H1 (cell line): ENCODE results near the gene CSRP1. TPM values are rescaled to one million over a fixed set of nuclear protein-coding genes. Genes with fewer than 3 reads are reported as not detected.

ENCODE experiments used
- CTCF ChIA-PET: fragments of 300-600 bp; sonication (Branson Sonifier 250); formaldehyde crosslinking; loops from one replicate; lab custom pipeline; 2021; ENCODE audit not compliant: partially characterized antibody; lab: Charles Lee
- POLR2A ChIA-PET: fragments of 300-600 bp; sonication (Branson Sonifier 250); formaldehyde crosslinking; loops from one replicate; lab custom pipeline; 2021; ENCODE audit warnings: inconsistent platforms; ENCODE audit not compliant: partially characterized antibody; lab: Charles Lee
- DNase-seq, 2 experiments: peaks; one replicate each; pipeline versions ENCODE4 v3.0.0 to v3.0.0-alpha.2; 2010 to 2022; ENCODE audit warnings: low spot score in 2 of 2, low read depth in 1 of 2, mixed read lengths in 1 of 2
- FAIRE-seq: peaks from 2 replicates; lab custom pipeline; 2011; peaks lifted over from hg19 to GRCh38; lab: Jason Lieb, UNC
- H2AFZ ChIP-seq: 2 replicates; pipeline ENCODE4 v1.8.1; 2012; ENCODE audit warnings: low read length, inconsistent platforms
- H2AK5ac ChIP-seq: 2 replicates; pipeline ENCODE4 v1.6.1; 2013; ENCODE audit warnings: low read depth, low read length
- H2BK120ac ChIP-seq: replicated peaks from 2 replicates; pipeline ENCODE3; 2013; ENCODE audit warnings: low read depth, low read length, inconsistent platforms
- H2BK12ac ChIP-seq: 2 replicates; pipeline ENCODE4 v1.6.1; 2013; ENCODE audit warnings: low read depth, low read length
- H2BK15ac ChIP-seq: 2 replicates; pipeline ENCODE4 v1.6.1; 2013; ENCODE audit warnings: low read length
- H2BK20ac ChIP-seq: 2 replicates; pipeline ENCODE4 v1.6.1; 2013; ENCODE audit warnings: low read length
- H2BK5ac ChIP-seq: 2 replicates; pipeline ENCODE4 v1.6.1; 2013; ENCODE audit warnings: low read depth, low read length
- H3K14ac ChIP-seq: 2 replicates; pipeline ENCODE4 v1.6.1; 2013; ENCODE audit warnings: inconsistent platforms; ENCODE audit not compliant: insufficient read length
- H3K18ac ChIP-seq: 2 replicates; pipeline ENCODE4 v1.6.1; 2013; ENCODE audit warnings: low read length; ENCODE audit errors: extremely low read depth
- H3K23ac ChIP-seq: 2 replicates; pipeline ENCODE4 v1.6.1; 2013; ENCODE audit warnings: inconsistent platforms; ENCODE audit not compliant: insufficient read length
- H3K23me2 ChIP-seq: 2 replicates; pipeline ENCODE4 v1.6.1; 2013; ENCODE audit warnings: low read depth, low read length
- H3K27ac ChIP-seq: 2 replicates; pipeline ENCODE4 v1.6.1; 2011; ENCODE audit warnings: low read depth, low read length, inconsistent platforms
- H3K27me3 ChIP-seq, 4 experiments: replicated peaks in 1 of 4; 1 replicate in 1 of 4; 2 replicates in 3 of 4; pipeline versions ENCODE4 v1.6.1 to v1.8.1; 2011 to 2013; ENCODE audit warnings: low read length in 3 of 4, mild to moderate bottlenecking in 3 of 4, inconsistent platforms in 2 of 4, mixed read lengths in 2 of 4, moderate library complexity in 1 of 4; ENCODE audit not compliant: control insufficient read depth in 3 of 4, insufficient read depth in 3 of 4; ENCODE audit errors: extremely low read depth in 1 of 4
- H3K36me3 ChIP-seq, 4 experiments: 2 replicates each; pipeline versions ENCODE4 v1.6.1 to v1.8.1; 2011 to 2013; ENCODE audit warnings: mild to moderate bottlenecking in 4 of 4, low read length in 3 of 4, moderate library complexity in 2 of 4, control low read depth in 1 of 4, inconsistent platforms in 1 of 4; ENCODE audit not compliant: insufficient read depth in 4 of 4, control insufficient read depth in 2 of 4
- H3K4ac ChIP-seq: replicated peaks from 2 replicates; pipeline ENCODE3; 2013; ENCODE audit warnings: low read length, low read depth, mixed read lengths, inconsistent platforms; ENCODE audit not compliant: insufficient read length
- H3K4me1 ChIP-seq, 4 experiments: replicated peaks in 1 of 4; 1 replicate in 1 of 4; 2 replicates in 3 of 4; pipeline versions ENCODE4 v1.6.1 to v1.8.1; 2011 to 2013; ENCODE audit warnings: low read length in 3 of 4, inconsistent platforms in 2 of 4, mixed read lengths in 1 of 4; ENCODE audit not compliant: insufficient read depth in 4 of 4, control insufficient read depth in 3 of 4
- H3K4me2 ChIP-seq, 2 experiments: 2 replicates each; pipeline versions ENCODE4 v1.6.1 to v1.8.1; 2011 to 2013; ENCODE audit warnings: low read depth in 2 of 2, low read length in 2 of 2, control low read depth in 1 of 2, inconsistent platforms in 1 of 2, mild to moderate bottlenecking in 1 of 2; ENCODE audit not compliant: insufficient read depth in 1 of 2
- H3K4me3 ChIP-seq, 4 experiments: fragments of 200-600, 300-600 bp in 1 of 4; sonication (generic), shearing (Covaris generic), sonication (Bioruptor Twin) in 1 of 4; 2 replicates each; pipeline versions ENCODE4 v1.5.1 to v1.8.1; 2011 to 2016; ENCODE audit warnings: low read length in 4 of 4, low read depth in 3 of 4, control low read depth in 2 of 4, inconsistent platforms in 2 of 4, mild to moderate bottlenecking in 2 of 4, mixed read lengths in 1 of 4, moderate library complexity in 1 of 4; ENCODE audit not compliant: insufficient read depth in 2 of 4; ENCODE audit errors: extremely low read depth in 1 of 4
- H3K56ac ChIP-seq: replicated peaks from 2 replicates; pipeline ENCODE3; 2013; ENCODE audit warnings: low read depth, mild to moderate bottlenecking, mixed read lengths, low read length, inconsistent platforms; ENCODE audit not compliant: insufficient read length
- H3K79me1 ChIP-seq: 2 replicates; pipeline ENCODE4 v1.6.1; 2013; ENCODE audit warnings: low read depth, low read length, control low read depth
- H3K79me2 ChIP-seq, 2 experiments: 2 replicates each; pipeline versions ENCODE4 v1.6.1 to v1.8.1; 2012 to 2013; ENCODE audit warnings: low read length in 2 of 2, mild to moderate bottlenecking in 2 of 2, inconsistent platforms in 1 of 2; ENCODE audit not compliant: insufficient read depth in 2 of 2, control insufficient read depth in 1 of 2
- H3K9ac ChIP-seq, 4 experiments: replicated peaks in 1 of 4; 1 replicate in 1 of 4; 2 replicates in 3 of 4; pipeline versions ENCODE4 v1.6.1 to v1.8.1; 2011 to 2013; ENCODE audit warnings: low read depth in 3 of 4, low read length in 3 of 4, control low read depth in 2 of 4, mild to moderate bottlenecking in 2 of 4, moderate library complexity in 2 of 4, inconsistent platforms in 1 of 4; ENCODE audit errors: extremely low read depth in 1 of 4
- H3K9me3 ChIP-seq, 2 experiments: 2 replicates each; pipeline versions ENCODE4 v1.6.1 to v1.8.1; 2012 to 2013; ENCODE audit warnings: mild to moderate bottlenecking in 2 of 2, moderate library complexity in 2 of 2, control low read depth in 1 of 2, inconsistent platforms in 1 of 2, low read depth in 1 of 2, low read length in 1 of 2, mixed read lengths in 1 of 2; ENCODE audit not compliant: insufficient read depth in 2 of 2
- H4K20me1 ChIP-seq, 2 experiments: replicated peaks in 1 of 2; 2 replicates each; pipeline versions ENCODE3 to v1.8.1; 2011 to 2013; ENCODE audit warnings: inconsistent platforms in 2 of 2, low read length in 2 of 2, mild to moderate bottlenecking in 1 of 2; ENCODE audit not compliant: insufficient read depth in 2 of 2, control insufficient read depth in 1 of 2
- H4K5ac ChIP-seq: 2 replicates; pipeline ENCODE4 v1.6.1; 2013; ENCODE audit warnings: low read length, low read depth, mixed read lengths, inconsistent platforms; ENCODE audit not compliant: insufficient read length
- H4K8ac ChIP-seq: 2 replicates; pipeline ENCODE4 v1.8.0; 2013; ENCODE audit warnings: mild to moderate bottlenecking, moderate library complexity, low read length, inconsistent platforms; ENCODE audit not compliant: insufficient read depth; ENCODE audit errors: extremely low read depth
- H4K91ac ChIP-seq: replicated peaks from 2 replicates; pipeline ENCODE3; 2013; ENCODE audit warnings: low read length, mixed read lengths, inconsistent platforms; ENCODE audit not compliant: insufficient read length
- BCL11A ChIP-seq, 2 experiments: IDR thresholded peaks; one replicate each; pipeline ENCODE4 v1.6.1; 2011; ENCODE audit warnings: low read depth in 2 of 2, low read length in 2 of 2, mild to moderate bottlenecking in 2 of 2
- POU5F1 ChIP-seq: IDR thresholded peaks from 2 replicates; pipeline ENCODE4 v1.6.1; 2011; ENCODE audit warnings: low read depth, mild to moderate bottlenecking, low read length, moderate library complexity
- WGBS, 2 experiments: shearing (Covaris generic) in 1 of 2; methylation state at CpG; one replicate each; pipeline versions ENCODE4 v1.1.6 to v1.1.7; 2013 to 2015; ENCODE audit warnings: low lambda C conversion rate in 2 of 2, mixed read lengths in 2 of 2, inconsistent platforms in 1 of 2, low coverage in 1 of 2, missing lambda C conversion rate in 1 of 2; ENCODE audit not compliant: insufficient replicate concordance in 2 of 2, insufficient coverage in 1 of 2, insufficient read length in 1 of 2; ENCODE audit errors: extremely low coverage in 1 of 2, missing lambda C conversion rate in 1 of 2; 5-methylcytosine and 5-hydroxymethylcytosine counted together
- polyA plus RNA-seq, 7 experiments: library from polyadenylated mRNA; depleted of rRNA in 3 of 7; stranded (reverse) in 5 of 7; unstranded in 2 of 7; fragments of >200 nt in 5 of 7; fragments of 200-250 nt in 2 of 7; gene quantifications; 1 replicate in 5 of 7; 2 replicates in 1 of 7; 4 replicates in 1 of 7; pipeline versions ENCODE4 v1.2.1 to v1.2.3, GENCODE V29; 2011 to 2013; ENCODE audit warnings: missing spikeins in 2 of 7, mixed read lengths in 2 of 7
- total RNA-seq: library from RNA; stranded (reverse); fragmentation: NEBNext Ultra II Directional; extraction: Animal tissue kit (Norgen Biotek cat#: 25700); gene quantifications from 2 replicates; pipeline ENCODE4 v1.2.1, GENCODE V29; 2021

CSRP1 gene
- total and polyA plus RNA-seq, 2 of the 8 experiments (the other 6 are each of a cell fraction or from before 2014, with no cell fraction given): 14.2 to 22.3 TPM

DNA sequence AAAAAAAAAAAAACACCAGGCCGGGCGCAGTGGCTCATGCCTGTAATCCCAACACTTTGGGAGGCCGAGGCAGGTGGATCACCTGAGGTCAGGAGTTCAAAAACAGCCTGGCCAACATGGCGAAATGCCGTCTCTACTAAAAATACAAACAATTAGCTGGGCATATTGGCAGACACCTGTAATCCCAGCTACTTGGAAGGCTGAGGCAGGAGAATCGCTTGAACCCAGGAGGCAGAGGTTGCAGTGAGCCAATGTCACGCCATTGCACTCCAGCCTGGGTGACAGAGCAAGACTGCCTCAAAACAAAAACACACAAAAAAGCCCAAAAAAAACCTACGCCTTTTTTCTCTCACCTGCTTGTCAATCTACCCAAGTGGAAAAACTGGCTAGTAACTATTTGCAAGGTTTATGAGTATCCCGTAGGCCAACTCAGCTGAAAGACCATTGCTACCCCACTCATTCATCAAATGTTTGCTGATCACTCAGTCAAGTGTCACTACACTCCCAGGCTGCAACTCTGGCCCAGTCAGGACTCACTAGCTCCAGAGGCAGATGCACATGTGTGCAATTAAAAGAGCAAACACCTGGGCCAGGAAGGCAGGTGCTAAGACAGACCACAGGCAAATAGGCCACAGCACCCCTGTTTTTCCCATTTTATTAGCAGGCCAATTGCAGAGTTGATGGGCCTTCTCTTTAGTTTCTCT, 2.0 kb downstream of the CSRP1 start:
- Histone ChIP-seq H3K79me2 (no peaks in the 10 kb centered on the region), H3K27ac (no peak overlapping the region), H3K23me2 (peaks cover 8% of the 10 kb centered on the region), H3K4ac (no peak overlapping the region), H2AK5ac (peak overlapping the region; percentile 84), H2BK15ac (no peak overlapping the region), H2BK12ac (peak overlapping the region; percentile 96; the same call in 1 of the 2 replicates), H3K36me3 (no peaks in the 10 kb centered on the region), H3K56ac (no peak overlapping the region), H3K27me3 (peaks cover 3 to 33% (median 21%) of the 10 kb centered on the region in 4 experiments), H2AFZ (no peak overlapping the region), H3K4me3 (no peak overlapping the region), H4K8ac (no peak overlapping the region), H3K18ac (peak overlapping the region; percentile 66; the same call in 1 of the 2 replicates), H2BK120ac (no peak overlapping the region), H3K23ac (no peak overlapping the region), H3K9ac (no peak overlapping the region), H3K4me1 (peaks cover 13 to 34% (median 25%) of the 10 kb centered on the region in 4 experiments), H3K14ac (no peak overlapping the region), H4K91ac (no peak overlapping the region), H3K9me3 (no peaks in the 10 kb centered on the region), H3K79me1 (no peaks in the 10 kb centered on the region)
- WGBS, 2 experiments: 83% methylated on average over 9 of the region's 9 CpGs; no CpG with 5 or more reads in 1 of the 2 experiments
- DNase-seq: no peak
- POLR2A ChIA-PET: interaction anchor here (1.3 to 6.9 kb wide), 5 partner anchors 8 to 35 kb away, joined by 3 to 52 read pairs (median 3); no protein-coding TSS in a partner anchor
- CTCF ChIA-PET: interaction anchor here (0.6 to 27.5 kb wide), 8 partner anchors 11 to 377 kb away, joined by 3 to 929 read pairs (median 3); partner anchors contain the start of gene NAV1
- TF ChIP-seq POU5F1 (no peak), BCL11A (IDR thresholded peaks at IDR 0.05; ENCODE audit: low read depth in 2 of 2, low read length in 2 of 2) (no peak)
- TF ChIP-seq, all 59 proteins: peak for 0
- no peak overlapping the region for H4K5ac ChIP-seq
- H2BK20ac ChIP-seq: no peak overlapping the region
- FAIRE-seq: no peak
- no peak overlapping the region; a peak in 1 of 4 replicates for H3K4me2 ChIP-seq
- H2BK5ac ChIP-seq: no peak overlapping the region
- no peaks in the 10 kb centered on the region for H4K20me1 ChIP-seq
